ENCODE results near the gene AHCYL1.

The AHCYL1 gene

DNA sequence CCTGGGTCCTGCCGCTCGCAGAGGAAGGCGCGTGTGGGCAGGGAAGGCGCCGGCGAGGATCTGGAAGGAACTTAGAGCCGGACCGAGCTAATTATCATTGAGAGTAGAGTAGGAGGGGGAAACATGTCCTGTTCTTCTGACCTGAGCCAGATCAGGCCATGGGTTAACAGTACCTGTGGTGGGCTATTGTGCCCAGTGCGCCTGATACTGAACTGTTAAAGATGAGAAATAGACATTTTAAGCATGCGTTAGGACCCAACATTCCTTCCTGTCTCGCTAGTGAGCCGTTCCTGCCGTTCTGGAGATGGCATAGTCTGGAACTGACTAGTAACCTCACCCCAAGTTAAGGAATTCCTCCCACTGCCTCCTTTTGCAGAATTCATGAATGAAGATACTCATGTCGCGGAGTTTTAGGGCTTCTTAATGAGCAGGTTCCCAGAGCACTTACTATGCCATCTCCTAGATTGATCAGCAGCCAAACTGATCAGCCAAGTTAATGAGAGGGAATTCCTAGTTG lies 50.7 kb downstream of the AHCYL1 start:
- Histone ChIP-seq H3K27ac (replicated peaks) (peak overlapping the region; percentile 79), H3K27me3 (ENCODE audit: insufficient read depth, poor library complexity, severe bottlenecking) (no peaks in the 10 kb centered on the region), H3K4me3 (replicated peaks; ENCODE audit: insufficient read depth, low read length) (peak overlapping the region; percentile 93)
- no peak for DNase-seq (ENCODE audit: low read depth in 1 of 2, low spot score in 1 of 2)
- TF ChIP-seq SPI1 (IDR thresholded peaks at IDR 0.05; ENCODE audit: borderline replicate concordance, low read depth) (peak; percentile 21; the same call in 1 of the 2 replicates), CTCF (IDR thresholded peaks at IDR 0.05; ENCODE audit: insufficient read depth, low read length) (no peak), POLR2AphosphoS5 (IDR thresholded peaks at IDR 0.05; ENCODE audit: low read depth) (no peak)
- TF ChIP-seq, protein P1, sequence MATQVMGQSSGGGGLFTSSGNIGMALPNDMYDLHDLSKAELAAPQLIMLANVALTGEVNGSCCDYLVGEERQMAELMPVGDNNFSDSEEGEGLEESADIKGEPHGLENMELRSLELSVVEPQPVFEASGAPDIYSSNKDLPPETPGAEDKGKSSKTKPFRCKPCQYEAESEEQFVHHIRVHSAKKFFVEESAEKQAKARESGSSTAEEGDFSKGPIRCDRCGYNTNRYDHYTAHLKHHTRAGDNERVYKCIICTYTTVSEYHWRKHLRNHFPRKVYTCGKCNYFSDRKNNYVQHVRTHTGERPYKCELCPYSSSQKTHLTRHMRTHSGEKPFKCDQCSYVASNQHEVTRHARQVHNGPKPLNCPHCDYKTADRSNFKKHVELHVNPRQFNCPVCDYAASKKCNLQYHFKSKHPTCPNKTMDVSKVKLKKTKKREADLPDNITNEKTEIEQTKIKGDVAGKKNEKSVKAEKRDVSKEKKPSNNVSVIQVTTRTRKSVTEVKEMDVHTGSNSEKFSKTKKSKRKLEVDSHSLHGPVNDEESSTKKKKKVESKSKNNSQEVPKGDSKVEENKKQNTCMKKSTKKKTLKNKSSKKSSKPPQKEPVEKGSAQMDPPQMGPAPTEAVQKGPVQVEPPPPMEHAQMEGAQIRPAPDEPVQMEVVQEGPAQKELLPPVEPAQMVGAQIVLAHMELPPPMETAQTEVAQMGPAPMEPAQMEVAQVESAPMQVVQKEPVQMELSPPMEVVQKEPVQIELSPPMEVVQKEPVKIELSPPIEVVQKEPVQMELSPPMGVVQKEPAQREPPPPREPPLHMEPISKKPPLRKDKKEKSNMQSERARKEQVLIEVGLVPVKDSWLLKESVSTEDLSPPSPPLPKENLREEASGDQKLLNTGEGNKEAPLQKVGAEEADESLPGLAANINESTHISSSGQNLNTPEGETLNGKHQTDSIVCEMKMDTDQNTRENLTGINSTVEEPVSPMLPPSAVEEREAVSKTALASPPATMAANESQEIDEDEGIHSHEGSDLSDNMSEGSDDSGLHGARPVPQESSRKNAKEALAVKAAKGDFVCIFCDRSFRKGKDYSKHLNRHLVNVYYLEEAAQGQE (IDR thresholded peaks at IDR 0.05; ENCODE audit: insufficient replicate concordance, low read depth): no peak

DNA sequence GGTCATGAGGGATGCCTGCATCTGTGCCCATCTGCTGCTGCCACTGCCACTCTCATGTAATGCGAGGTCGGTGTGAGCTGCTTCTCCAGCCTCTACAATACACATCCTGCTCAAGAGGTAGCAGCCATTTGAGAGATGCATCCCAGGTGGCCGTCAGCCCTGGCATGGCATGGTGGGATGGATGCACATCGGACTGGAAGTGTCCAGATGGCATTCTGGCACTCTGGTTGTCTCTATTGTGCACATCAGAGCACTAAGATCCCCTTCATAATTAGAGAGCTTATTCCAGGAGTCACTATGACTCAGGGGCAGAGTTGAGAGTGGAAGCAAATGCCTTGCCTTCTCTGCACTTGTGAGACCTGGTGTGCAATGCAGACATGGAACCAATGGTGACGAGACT lies 53.7 kb downstream of the AHCYL1 start:
- DNase-seq (ENCODE audit: low read depth in 1 of 2, low spot score in 1 of 2): no peak
- Histone ChIP-seq H3K4me3 (replicated peaks; ENCODE audit: insufficient read depth, low read length) (no peak overlapping the region), H3K27ac (replicated peaks) (no peak overlapping the region), H3K27me3 (ENCODE audit: insufficient read depth, poor library complexity, severe bottlenecking) (no peaks in the 10 kb centered on the region)
- TF ChIP-seq POLR2AphosphoS5 (IDR thresholded peaks at IDR 0.05; ENCODE audit: low read depth) (no peak), SPI1 (IDR thresholded peaks at IDR 0.05; ENCODE audit: borderline replicate concordance, low read depth) (no peak), GABPA (IDR thresholded peaks at IDR 0.05; ENCODE audit: low read depth) (no peak), CTCF (IDR thresholded peaks at IDR 0.05; ENCODE audit: insufficient read depth, low read length) (no peak)
- TF ChIP-seq, protein P1 (IDR thresholded peaks at IDR 0.05; ENCODE audit: insufficient replicate concordance, low read depth): no peak

GRCh38 chr1:110039641-110040040 lies 55.1 kb downstream of the AHCYL1 start:
- TF ChIP-seq GABPA (IDR thresholded peaks at IDR 0.05; ENCODE audit: low read depth) (no peak), SPI1 (IDR thresholded peaks at IDR 0.05; ENCODE audit: borderline replicate concordance, low read depth) (no peak), POLR2AphosphoS5 (IDR thresholded peaks at IDR 0.05; ENCODE audit: low read depth) (no peak)
- TF ChIP-seq, protein P1 (IDR thresholded peaks at IDR 0.05; ENCODE audit: insufficient replicate concordance, low read depth): no peak
- H3K27me3 ChIP-seq (ENCODE audit: insufficient read depth, poor library complexity, severe bottlenecking): no peaks in the 10 kb centered on the region
- no peak overlapping the region for H3K4me3 ChIP-seq (replicated peaks; ENCODE audit: insufficient read depth, low read length)
- DNase-seq (ENCODE audit: low read depth in 1 of 2, low spot score in 1 of 2): no peak
- no peak overlapping the region for H3K27ac ChIP-seq (replicated peaks)
